Panc1 (cell line): ENCODE results near the gene INSYN1.

Experiments
- CTCF ChIP-seq: fragments of 450-650 bp; IDR thresholded peaks from 2 replicates; pipeline ENCODE4 v1.5.1; 2017; ENCODE audit warnings: mild to moderate bottlenecking
- POLR2AphosphoS5 ChIP-seq: IDR thresholded peaks from 2 replicates; pipeline ENCODE4 v1.6.1; 2012; ENCODE audit warnings: mild to moderate bottlenecking, low read depth, low read length, moderate library complexity
- REST ChIP-seq, 2 experiments: IDR thresholded peaks; 2 replicates each; pipeline ENCODE4 v1.6.1; 2011 to 2012; ENCODE audit warnings: low read depth in 2 of 2, control low read depth in 1 of 2, low read length in 1 of 2, mild to moderate bottlenecking in 1 of 2, moderate library complexity in 1 of 2; ENCODE audit not compliant: insufficient read depth in 1 of 2

DNA sequence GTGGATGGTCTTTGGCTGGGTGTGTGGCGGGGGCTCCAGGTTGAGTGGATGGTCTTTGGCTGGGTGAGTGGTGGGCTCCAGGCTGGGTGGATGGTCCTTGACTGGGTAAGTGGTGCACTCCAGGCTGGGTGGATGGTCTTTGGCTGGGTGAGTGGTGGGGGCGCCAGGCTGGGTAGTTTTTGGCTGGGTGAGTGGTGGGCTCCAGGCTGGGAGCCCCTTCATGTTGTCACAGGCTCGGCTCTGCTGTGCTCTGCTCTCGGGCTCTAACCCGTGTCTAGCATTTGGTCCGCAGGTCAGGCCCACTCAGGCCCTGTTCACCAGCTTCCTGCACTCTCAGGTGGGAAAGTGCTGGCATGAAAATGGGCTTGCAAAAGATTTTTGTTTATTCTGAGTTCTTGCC is 43.9 kb downstream of the INSYN1 start:
- TF ChIP-seq CTCF (no peak), POLR2AphosphoS5 (no peak), REST (IDR thresholded peaks at IDR 0.05; ENCODE audit: insufficient read depth in 1 of 2, low read depth in 2 of 2, low read length in 1 of 2) (no peak)
